SU-DHL-6 (cell line): ENCODE measurements around the gene STIM2.

Experiments used
- H2AFZ ChIP-seq: fragments of 200-600 bp; sonication (generic); 2 replicates; pipeline ENCODE4 v1.6.1; 2014; ENCODE audit warnings: low read depth, mild to moderate bottlenecking, moderate library complexity, mixed read lengths, antibody characterized with exemption, low read length; ENCODE audit not compliant: severe bottlenecking
- H3F3A ChIP-seq: fragments of 200-600 bp; shearing (Covaris generic); 2 replicates; pipeline ENCODE4 v1.6.0; 2016; ENCODE audit warnings: antibody characterized with exemption, mild to moderate bottlenecking; ENCODE audit not compliant: insufficient read depth
- H3K27ac ChIP-seq: fragments of 200-600 bp; sonication (generic); 2 replicates; pipeline ENCODE4 v1.5.1; 2016; ENCODE audit warnings: low read depth, mild to moderate bottlenecking, low read length, moderate library complexity, mixed read lengths
- H3K27me3 ChIP-seq: fragments of 200-600 bp; sonication (generic), shearing (Covaris generic); 2 replicates; pipeline ENCODE4 v1.6.0; 2014; ENCODE audit warnings: mild to moderate bottlenecking, low read length
- H3K36me3 ChIP-seq: fragments of 200-600 bp; sonication (generic); 2 replicates; pipeline ENCODE4 v1.6.1; 2014; ENCODE audit warnings: mild to moderate bottlenecking, low read length, mixed read lengths
- H3K4me2 ChIP-seq: fragments of 300-600, 200-600 bp; shearing (Covaris generic), sonication (generic); 2 replicates; pipeline ENCODE4 v1.6.0; 2014; ENCODE audit warnings: low read length, low read depth, mild to moderate bottlenecking; ENCODE audit not compliant: poor library complexity, severe bottlenecking
- H3K4me3 ChIP-seq: fragments of 200-600 bp; sonication (generic); 2 replicates; pipeline ENCODE4 v1.5.1; 2014; ENCODE audit warnings: antibody characterized with exemption, low read length, mild to moderate bottlenecking, mixed read lengths; ENCODE audit not compliant: insufficient read depth, poor library complexity, severe bottlenecking
- H3K79me2 ChIP-seq: fragments of 200-600 bp; sonication (generic); 2 replicates; pipeline ENCODE4 v1.6.1; 2014; ENCODE audit warnings: mild to moderate bottlenecking, low read length, moderate library complexity; ENCODE audit not compliant: insufficient read depth
- H3K9ac ChIP-seq: fragments of 200-600 bp; sonication (generic); 2 replicates; pipeline ENCODE4 v1.7.0; 2014; ENCODE audit warnings: mild to moderate bottlenecking, low read length
- H3K9me2 ChIP-seq: fragments of 200-600 bp; sonication (generic); replicated peaks from 2 replicates; pipeline ENCODE4 v1.6.1; 2014; ENCODE audit warnings: low read length; ENCODE audit not compliant: insufficient read depth
- H3K9me3 ChIP-seq: fragments of 200-600 bp; sonication (generic); 2 replicates; pipeline ENCODE4 v1.6.1; 2014; ENCODE audit warnings: low read length, mixed read lengths; ENCODE audit not compliant: insufficient read depth
- H4K20me1 ChIP-seq: fragments of 200-600 bp; sonication (generic); 2 replicates; pipeline ENCODE4 v1.6.1; 2014; ENCODE audit warnings: low read depth, mild to moderate bottlenecking, antibody characterized with exemption, low read length, moderate library complexity, mixed read lengths
- EZH2phosphoT487 ChIP-seq: fragments of 200-600 bp; sonication (generic), shearing (Covaris generic); conservative IDR thresholded peaks from 2 replicates; pipeline ENCODE4 v1.6.1; 2018; ENCODE audit warnings: mild to moderate bottlenecking, antibody characterized with exemption, low read length, moderate library complexity, mixed read lengths
- TF ChIP-seq, protein P1 (sequence below): fragments of 200-600 bp; sonication (generic); IDR thresholded peaks from one replicate; pipeline ENCODE4 v1.5.1; 2017; ENCODE audit warnings: antibody characterized with exemption, mild to moderate bottlenecking, low read length, moderate library complexity; ENCODE audit not compliant: insufficient read depth, poor library complexity, severe bottlenecking

The STIM2 gene

DNA sequence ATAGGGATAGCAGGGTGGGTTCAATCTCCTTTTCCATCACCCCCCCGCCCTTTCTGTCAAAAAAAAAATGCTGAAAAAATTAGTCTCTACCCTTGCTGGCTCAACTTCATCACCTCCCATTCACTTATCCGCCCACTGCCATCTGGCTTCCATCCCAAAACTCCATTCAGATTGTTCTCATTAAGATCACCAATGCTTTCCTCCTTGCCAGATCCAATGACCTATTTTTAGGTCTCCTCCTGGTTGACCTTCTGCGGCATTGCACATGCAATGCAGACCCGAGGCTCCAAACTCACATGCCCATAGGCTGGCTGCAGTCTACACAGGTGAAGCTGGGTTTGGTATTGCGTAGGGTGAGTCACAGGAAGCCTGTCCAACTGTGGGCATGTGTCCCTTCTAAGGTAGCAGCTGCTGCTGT lies 21.1 kb upstream of the STIM2 start:
- H3K36me3 ChIP-seq, result no peaks in the 10 kb centered on the region
- H3K4me3 ChIP-seq, result no peak overlapping the region
- no peaks in the 10 kb centered on the region for H3K9me2 ChIP-seq
- no peak overlapping the region for H3K4me2 ChIP-seq
- H3K27me3 ChIP-seq, result no peaks in the 10 kb centered on the region
- TF ChIP-seq, protein P1, sequence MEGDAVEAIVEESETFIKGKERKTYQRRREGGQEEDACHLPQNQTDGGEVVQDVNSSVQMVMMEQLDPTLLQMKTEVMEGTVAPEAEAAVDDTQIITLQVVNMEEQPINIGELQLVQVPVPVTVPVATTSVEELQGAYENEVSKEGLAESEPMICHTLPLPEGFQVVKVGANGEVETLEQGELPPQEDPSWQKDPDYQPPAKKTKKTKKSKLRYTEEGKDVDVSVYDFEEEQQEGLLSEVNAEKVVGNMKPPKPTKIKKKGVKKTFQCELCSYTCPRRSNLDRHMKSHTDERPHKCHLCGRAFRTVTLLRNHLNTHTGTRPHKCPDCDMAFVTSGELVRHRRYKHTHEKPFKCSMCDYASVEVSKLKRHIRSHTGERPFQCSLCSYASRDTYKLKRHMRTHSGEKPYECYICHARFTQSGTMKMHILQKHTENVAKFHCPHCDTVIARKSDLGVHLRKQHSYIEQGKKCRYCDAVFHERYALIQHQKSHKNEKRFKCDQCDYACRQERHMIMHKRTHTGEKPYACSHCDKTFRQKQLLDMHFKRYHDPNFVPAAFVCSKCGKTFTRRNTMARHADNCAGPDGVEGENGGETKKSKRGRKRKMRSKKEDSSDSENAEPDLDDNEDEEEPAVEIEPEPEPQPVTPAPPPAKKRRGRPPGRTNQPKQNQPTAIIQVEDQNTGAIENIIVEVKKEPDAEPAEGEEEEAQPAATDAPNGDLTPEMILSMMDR, result no peak
- no peak for TF ChIP-seq EZH2phosphoT487
- no peaks in the 10 kb centered on the region for H4K20me1 ChIP-seq
- H2AFZ ChIP-seq, result no peak overlapping the region
- H3K79me2 ChIP-seq, result no peaks in the 10 kb centered on the region
- no peak overlapping the region for H3K27ac ChIP-seq
- H3K9me3 ChIP-seq, result no peaks in the 10 kb centered on the region
- H3K9ac ChIP-seq, result no peak overlapping the region
- no peaks in the 10 kb centered on the region for H3F3A ChIP-seq

GRCh38 chr4:26840786-26841185 lies 19.9 kb upstream of the STIM2 start:
- H3K27me3 ChIP-seq, result no peaks in the 10 kb centered on the region
- no peaks in the 10 kb centered on the region for H3K9me3 ChIP-seq
- H3F3A ChIP-seq, result no peaks in the 10 kb centered on the region
- no peak overlapping the region for H3K4me3 ChIP-seq
- no peaks in the 10 kb centered on the region for H3K79me2 ChIP-seq
- H3K4me2 ChIP-seq, result no peak overlapping the region
- H3K27ac ChIP-seq, result no peak overlapping the region
- H3K9me2 ChIP-seq, result no peaks in the 10 kb centered on the region
- no peak overlapping the region for H3K9ac ChIP-seq
- TF ChIP-seq, protein P1, result no peak
- no peak for TF ChIP-seq EZH2phosphoT487
- no peaks in the 10 kb centered on the region for H3K36me3 ChIP-seq
- no peaks in the 10 kb centered on the region for H4K20me1 ChIP-seq
- no peak overlapping the region for H2AFZ ChIP-seq

- Histone ChIP-seq H3K27ac (no peak overlapping the region), H3K36me3 (0 out of 2 replicates have a peak, but pooled peaks cover 4% of the 10 kb centered on the region), H3K4me2 (no peak overlapping the region), H4K20me1 (no peaks in the 10 kb centered on the region), H3K27me3 (no peaks in the 10 kb centered on the region), H2AFZ (no peak overlapping the region), H3K9me3 (no peaks in the 10 kb centered on the region), H3K79me2 (no peaks in the 10 kb centered on the region), H3K9ac (no peak overlapping the region), H3F3A (no peaks in the 10 kb centered on the region), H3K4me3 (no peak overlapping the region), H3K9me2 (no peaks in the 10 kb centered on the region)
- TF ChIP-seq, protein P1, result no peak
- TF ChIP-seq EZH2phosphoT487, result no peak
Observed at GRCh38 chr4:26842911-26843310, 17.7 kb upstream of the STIM2 start.
